Right hindlimb (tissue), 1 donor: ENCODE data around the gene LRR1.
"Not testable (repeated sequence)": the region's sequence is repeated elsewhere in the genome, so short reads cannot be mapped to it uniquely, and the experiment has no call there.

Experiments used
- DNase-seq: peaks from one replicate; pipeline ENCODE4 v3.0.0-alpha.2; 2018

Gene LRR1

DNA sequence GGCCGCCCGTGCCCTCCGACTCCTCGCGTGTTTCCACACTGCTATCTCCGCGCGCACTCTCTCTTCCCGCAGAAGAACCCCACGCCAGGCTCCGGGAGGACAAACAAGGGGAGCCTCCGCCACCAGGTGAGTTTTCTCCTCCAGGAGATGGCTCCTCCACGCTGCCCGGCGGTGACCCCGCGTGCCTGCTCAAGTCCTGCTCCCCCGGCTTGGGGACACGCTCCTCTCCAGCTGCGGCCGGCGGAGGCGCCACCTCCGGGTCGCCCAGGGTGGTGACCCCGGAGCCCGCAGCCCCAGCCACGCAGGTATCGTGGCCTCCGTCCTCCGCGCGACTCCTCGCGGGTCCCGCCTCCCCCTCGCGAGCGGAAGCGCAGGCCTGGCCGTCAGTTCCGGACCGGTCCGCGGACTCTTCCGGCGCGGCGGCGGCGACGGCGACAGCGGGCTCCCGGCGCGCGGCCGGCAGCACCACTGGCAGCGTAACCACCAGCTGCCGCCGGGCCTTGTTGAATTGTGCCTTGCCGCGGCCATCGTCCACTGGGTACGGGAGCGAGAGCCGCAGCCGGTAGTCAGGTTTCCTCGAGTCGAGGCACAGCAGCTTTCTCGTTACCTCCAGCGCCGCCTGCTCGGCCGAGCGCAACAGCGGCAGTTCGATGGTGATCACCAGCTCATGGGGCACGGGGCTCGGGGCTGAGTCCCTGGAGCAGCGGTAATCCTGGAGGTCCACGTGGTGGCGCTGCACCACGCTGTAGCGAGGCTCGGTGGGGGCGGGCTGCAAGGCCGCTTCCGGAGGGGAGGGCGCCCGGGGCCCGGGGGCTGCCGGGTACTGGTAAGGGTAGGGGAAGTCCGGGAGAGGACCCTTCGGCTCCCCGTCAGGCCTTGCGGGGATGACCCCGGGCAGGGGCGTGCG, 35.2 kb downstream of the LRR1 start:
- peak; percentile 98 for DNase-seq

DNA sequence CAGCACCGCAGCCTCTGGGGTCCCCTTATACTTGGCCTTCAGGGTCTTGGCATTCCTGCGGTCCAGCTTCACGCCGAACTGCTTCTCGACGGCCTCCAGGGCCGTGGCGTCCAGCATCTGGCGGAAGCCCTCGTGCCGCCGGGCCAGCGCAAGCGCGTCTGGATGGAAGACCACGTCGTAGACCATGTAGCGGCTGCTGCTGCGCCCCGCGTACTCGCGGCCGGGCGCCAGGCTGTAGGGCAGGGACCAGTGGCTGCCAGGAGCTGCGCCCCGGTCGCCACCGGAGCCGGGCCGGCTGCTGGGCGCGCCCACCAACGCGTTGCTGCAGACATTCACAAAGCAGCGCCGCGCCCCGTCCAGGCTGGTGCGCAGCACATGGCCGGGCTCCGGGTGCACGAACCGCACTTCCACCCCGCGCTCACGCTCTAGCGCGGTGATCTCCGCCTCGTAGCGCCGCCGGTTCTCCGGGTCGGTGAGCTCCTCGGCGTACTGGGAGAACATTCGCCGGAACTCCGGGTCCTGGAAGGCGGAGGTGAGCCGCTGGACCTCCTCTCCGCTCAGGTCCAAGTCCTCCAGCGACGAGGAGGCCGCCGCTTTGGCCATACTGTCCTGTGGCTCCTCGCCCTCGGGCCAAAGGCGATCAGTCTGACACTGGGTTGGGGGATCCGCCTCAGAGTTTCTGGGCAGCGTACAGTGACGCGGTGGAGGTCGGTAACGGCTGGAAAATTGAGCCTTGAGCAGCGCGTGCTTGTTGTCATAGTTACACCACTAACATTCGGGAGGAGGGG, 36.0 kb downstream of the LRR1 start, which contains the start of gene DNAAF2:
TSS of gene DNAAF2 (minus strand) at position 698 of the 788 bp plus-strand sequence. CDS start at position 603, 95 bp downstream.
- DNase-seq = peak; percentile 80

DNA sequence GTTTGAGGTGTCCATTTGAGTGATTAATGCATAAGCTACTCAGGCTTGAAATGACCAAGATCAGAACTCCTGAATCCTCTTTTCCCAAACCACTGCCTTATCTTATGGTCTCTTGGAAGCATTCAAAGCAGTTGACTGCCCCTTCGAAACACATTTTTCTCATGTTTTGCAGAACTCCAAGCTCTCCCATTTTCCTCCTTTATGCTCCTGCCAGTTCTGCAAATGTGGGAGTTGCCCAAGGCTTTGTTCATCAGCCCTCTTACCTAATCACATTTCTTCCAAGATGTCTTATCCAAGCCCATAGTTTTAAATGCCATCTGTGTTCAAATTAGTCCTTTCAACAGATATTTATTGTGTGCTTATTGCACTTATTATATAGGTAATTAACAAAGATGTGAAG, 38.1 kb downstream of the LRR1 start:
- no peak for DNase-seq

DNA sequence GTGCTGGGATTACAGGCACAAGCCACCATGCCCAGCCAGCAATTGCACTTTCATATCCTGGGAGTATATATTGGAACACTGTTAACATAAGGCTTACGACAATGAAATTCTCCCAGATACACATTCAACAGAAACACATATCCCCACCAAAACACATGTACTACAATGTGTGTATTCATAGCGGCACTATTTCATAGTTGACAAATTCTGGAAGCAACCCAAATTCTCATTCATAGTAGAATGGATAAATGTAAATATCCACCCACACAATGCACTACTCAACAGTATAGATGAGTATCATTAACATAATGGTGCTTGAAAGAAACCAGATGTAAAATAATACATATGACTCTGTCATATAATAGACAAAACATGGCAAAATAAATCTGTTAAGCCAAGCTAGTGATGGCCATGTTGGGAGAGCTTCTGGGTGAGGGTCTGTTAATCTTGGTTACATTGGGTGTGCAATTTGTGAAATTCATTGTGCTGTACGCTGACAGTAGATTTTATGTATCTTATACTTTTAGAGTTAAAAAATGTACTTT, 38.9 kb downstream of the LRR1 start:
- no peak for DNase-seq

DNA sequence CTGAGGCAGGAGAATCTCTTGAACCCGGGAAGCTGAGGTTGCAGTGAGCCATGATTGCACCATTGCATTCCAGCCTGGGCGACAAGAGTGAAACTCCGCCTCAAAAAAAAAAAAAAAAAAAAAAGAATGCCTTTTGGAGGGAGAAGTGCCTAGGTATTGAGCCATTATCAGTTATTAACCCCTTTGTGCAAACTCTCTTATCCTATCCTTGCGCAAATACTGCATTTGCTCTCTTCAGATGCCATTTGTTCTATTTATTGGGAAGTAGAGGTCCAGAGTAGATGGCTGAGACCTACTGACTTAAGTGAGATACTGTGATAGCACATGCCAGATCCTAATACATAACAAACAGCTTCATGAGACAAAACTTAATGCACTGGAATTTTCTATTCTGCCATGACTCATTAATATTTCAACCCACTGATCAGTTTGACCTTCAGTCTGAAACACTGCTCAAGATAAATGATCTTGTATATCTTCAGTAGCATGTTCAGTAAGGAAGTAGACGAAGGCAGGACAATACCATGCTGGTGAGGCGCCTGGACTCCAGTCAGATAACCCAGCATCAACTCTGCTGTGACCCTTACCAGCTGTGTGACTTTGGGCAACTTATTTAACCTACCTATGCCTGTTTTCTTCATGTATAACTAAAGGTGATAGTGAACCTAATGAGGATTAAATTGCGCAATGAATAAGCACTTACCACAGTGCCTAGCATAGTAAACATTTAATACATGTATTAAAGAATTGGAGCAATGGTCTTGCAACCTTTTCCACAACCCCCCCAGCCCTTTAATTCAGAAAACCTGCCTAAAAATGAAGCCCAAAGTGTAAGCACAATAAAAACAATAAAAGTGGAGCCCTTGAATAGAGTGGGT, 42.0 kb downstream of the LRR1 start:
- DNase-seq = no peak

DNA sequence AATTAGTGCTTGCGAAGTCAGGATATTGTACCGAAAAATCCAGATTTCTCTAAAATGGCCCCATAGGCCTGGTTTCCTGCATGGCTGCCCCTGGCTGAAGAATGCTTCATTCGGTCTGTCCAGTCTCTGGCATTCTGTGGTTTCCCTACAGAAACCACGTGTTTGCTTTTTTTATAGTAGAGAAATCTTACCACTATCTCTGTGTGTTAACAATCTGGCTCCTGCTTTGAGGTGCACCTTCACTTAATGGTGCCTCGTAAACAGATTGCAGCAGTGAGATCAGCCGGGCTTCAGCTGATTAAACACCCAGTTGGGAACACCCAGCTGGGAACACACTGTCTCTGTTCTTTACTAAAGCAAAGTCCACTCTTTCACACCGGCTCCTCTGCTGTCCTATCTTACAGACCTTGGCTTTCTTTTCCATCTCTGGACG, 43.0 kb downstream of the LRR1 start:
- no peak for DNase-seq

DNA sequence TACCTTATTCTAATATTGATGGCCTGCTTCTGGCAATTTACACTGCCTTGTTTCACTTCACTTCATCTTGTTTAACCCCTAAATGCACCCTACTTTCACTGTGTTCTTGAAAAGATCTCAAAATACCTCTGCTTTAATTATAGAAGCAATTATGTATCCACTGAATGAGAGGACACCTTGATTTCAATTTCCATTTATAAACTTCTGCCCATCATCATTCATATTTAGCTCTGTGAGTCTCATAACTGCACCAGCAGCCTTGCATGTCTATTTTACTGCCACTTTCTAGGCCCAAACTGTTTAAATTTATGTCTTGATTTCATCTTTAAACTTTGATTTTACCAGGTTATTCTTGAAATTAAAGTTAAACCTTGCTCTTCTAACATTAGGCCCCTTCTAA, 43.4 kb downstream of the LRR1 start:
- DNase-seq = no peak

DNA sequence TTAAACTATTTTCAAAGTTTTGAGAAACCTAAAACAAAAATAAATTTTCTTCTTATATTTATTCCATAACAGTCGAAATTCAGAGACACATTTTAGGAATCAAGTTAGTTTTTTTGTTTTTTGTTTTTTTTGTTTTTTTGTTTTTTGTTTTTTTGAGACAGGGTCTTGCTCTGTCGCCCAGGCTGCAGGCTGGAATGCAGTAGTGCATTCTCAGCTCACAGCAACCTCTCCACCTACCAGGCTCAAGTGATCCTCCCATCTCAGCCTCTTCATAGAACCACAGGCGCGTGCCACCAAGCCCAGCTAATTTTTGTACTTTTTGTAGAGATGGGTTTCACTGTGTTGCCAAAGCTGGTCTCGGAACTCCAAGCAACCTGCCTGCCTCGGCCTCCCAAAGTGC, 54.8 kb downstream of the LRR1 start:
- DNase-seq = no peak

DNA sequence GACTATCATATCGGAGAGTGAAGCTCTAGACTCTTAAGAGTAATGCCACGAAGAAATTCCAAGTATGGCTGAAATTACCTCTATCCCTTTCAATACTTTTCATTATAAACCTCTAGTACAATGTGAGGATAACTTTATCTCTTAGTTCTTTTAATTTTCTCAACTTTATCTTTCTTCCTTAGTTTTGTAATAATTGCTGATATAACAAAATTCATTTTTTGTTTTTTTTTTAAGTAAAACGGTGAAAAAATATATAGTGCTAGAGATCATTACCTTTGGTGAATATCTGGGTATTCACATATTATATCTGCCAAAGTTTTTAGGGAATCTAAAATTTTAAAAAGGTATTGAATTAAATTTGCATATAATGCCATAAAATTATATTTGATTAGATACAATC, 55.8 kb downstream of the LRR1 start:
- DNase-seq = no peak

DNA sequence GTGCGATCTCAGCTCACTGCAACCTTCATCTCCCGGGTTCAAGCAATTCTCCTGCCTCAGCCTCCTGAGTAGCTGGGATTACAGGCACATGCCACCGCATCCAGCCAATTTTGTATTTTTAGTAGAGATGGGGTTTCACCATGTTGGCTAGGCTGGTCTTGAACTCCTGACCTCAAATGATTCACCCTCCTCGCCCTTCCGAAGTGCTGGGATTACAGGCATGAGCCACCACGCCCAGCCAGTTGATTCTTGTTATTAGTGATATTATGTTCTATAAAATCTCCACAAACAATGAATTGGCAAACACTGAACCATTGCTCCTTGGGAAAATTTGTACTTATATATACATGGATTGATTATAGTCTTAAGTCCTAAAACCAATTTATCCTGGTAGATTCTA, 58.8 kb downstream of the LRR1 start:
- not testable (repeated sequence) for DNase-seq

DNA sequence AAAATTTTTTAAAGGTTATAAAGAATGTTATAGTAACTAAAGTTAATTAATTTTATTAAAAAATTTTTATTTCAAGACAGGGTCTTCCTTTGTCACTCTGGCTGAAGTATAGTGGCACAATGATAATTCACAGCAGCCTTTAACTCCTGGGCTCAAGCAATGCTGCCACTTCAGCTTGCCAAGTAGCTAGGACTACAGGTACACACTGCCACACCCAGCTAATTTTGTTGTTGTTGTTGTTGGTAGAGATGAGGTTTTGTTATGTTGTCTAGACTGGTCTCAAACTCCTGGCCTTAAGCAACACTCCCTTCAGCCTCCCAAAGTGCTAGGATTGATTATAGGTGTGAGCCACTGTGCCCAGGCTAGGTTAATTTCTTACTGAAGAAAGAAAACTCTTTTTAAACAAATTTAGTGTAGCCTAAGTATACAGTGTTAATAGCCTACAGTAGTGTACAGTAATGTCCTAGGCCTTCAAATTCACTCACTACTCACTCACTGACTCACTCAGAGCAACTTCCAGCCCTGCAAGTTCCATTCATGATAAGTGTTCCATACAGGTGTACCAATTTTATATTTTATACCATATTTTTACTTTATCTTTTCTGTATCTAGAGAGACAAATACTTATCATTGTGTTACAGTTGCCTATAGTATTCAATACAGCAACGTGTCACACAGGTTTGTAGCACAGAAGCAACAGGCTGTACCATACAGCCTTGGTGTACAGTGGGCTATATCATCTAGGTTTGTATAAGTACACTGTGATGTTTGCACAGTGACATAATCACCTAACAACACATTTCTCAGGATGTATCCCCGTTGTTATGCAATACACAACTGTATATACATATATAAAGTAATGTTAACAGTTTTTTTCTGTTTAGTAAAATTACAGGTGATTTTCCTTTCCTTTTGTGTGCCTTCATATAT, 61.1 kb downstream of the LRR1 start:
- DNase-seq = no peak
